H1 (cell line): ENCODE measurements around the gene HLA-DPA1. TPM values are rescaled to one million over a fixed set of nuclear protein-coding genes. Genes with fewer than 3 reads are reported as not detected.

Experiments used
- CTCF ChIA-PET: fragments of 300-600 bp; sonication (Branson Sonifier 250); formaldehyde crosslinking; loops from one replicate; lab custom pipeline; 2021; ENCODE audit not compliant: partially characterized antibody; lab: Charles Lee
- POLR2A ChIA-PET: fragments of 300-600 bp; sonication (Branson Sonifier 250); formaldehyde crosslinking; loops from one replicate; lab custom pipeline; 2021; ENCODE audit warnings: inconsistent platforms; ENCODE audit not compliant: partially characterized antibody; lab: Charles Lee
- DNase-seq, 2 experiments: peaks; one replicate each; pipeline versions ENCODE4 v3.0.0 to v3.0.0-alpha.2; 2010 to 2022; ENCODE audit warnings: low spot score in 2 of 2, low read depth in 1 of 2, mixed read lengths in 1 of 2
- FAIRE-seq: peaks from 2 replicates; lab custom pipeline; 2011; peaks lifted over from hg19 to GRCh38; lab: Jason Lieb, UNC
- H2AFZ ChIP-seq: 2 replicates; pipeline ENCODE4 v1.8.1; 2012; ENCODE audit warnings: low read length, inconsistent platforms
- H2AK5ac ChIP-seq: 2 replicates; pipeline ENCODE4 v1.6.1; 2013; ENCODE audit warnings: low read depth, low read length
- H2BK120ac ChIP-seq: replicated peaks from 2 replicates; pipeline ENCODE3; 2013; ENCODE audit warnings: low read depth, low read length, inconsistent platforms
- H2BK12ac ChIP-seq: 2 replicates; pipeline ENCODE4 v1.6.1; 2013; ENCODE audit warnings: low read depth, low read length
- H2BK15ac ChIP-seq: 2 replicates; pipeline ENCODE4 v1.6.1; 2013; ENCODE audit warnings: low read length
- H2BK20ac ChIP-seq: 2 replicates; pipeline ENCODE4 v1.6.1; 2013; ENCODE audit warnings: low read length
- H2BK5ac ChIP-seq: 2 replicates; pipeline ENCODE4 v1.6.1; 2013; ENCODE audit warnings: low read depth, low read length
- H3K14ac ChIP-seq: 2 replicates; pipeline ENCODE4 v1.6.1; 2013; ENCODE audit warnings: inconsistent platforms; ENCODE audit not compliant: insufficient read length
- H3K18ac ChIP-seq: 2 replicates; pipeline ENCODE4 v1.6.1; 2013; ENCODE audit warnings: low read length; ENCODE audit errors: extremely low read depth
- H3K23ac ChIP-seq: 2 replicates; pipeline ENCODE4 v1.6.1; 2013; ENCODE audit warnings: inconsistent platforms; ENCODE audit not compliant: insufficient read length
- H3K23me2 ChIP-seq: 2 replicates; pipeline ENCODE4 v1.6.1; 2013; ENCODE audit warnings: low read depth, low read length
- H3K27ac ChIP-seq: 2 replicates; pipeline ENCODE4 v1.6.1; 2011; ENCODE audit warnings: low read depth, low read length, inconsistent platforms
- H3K27me3 ChIP-seq, 4 experiments: replicated peaks in 1 of 4; 1 replicate in 1 of 4; 2 replicates in 3 of 4; pipeline versions ENCODE4 v1.6.1 to v1.8.1; 2011 to 2013; ENCODE audit warnings: low read length in 3 of 4, mild to moderate bottlenecking in 3 of 4, inconsistent platforms in 2 of 4, mixed read lengths in 2 of 4, moderate library complexity in 1 of 4; ENCODE audit not compliant: control insufficient read depth in 3 of 4, insufficient read depth in 3 of 4; ENCODE audit errors: extremely low read depth in 1 of 4
- H3K36me3 ChIP-seq, 4 experiments: 2 replicates each; pipeline versions ENCODE4 v1.6.1 to v1.8.1; 2011 to 2013; ENCODE audit warnings: mild to moderate bottlenecking in 4 of 4, low read length in 3 of 4, moderate library complexity in 2 of 4, control low read depth in 1 of 4, inconsistent platforms in 1 of 4; ENCODE audit not compliant: insufficient read depth in 4 of 4, control insufficient read depth in 2 of 4
- H3K4ac ChIP-seq: replicated peaks from 2 replicates; pipeline ENCODE3; 2013; ENCODE audit warnings: low read length, low read depth, mixed read lengths, inconsistent platforms; ENCODE audit not compliant: insufficient read length
- H3K4me1 ChIP-seq, 4 experiments: replicated peaks in 1 of 4; 1 replicate in 1 of 4; 2 replicates in 3 of 4; pipeline versions ENCODE4 v1.6.1 to v1.8.1; 2011 to 2013; ENCODE audit warnings: low read length in 3 of 4, inconsistent platforms in 2 of 4, mixed read lengths in 1 of 4; ENCODE audit not compliant: insufficient read depth in 4 of 4, control insufficient read depth in 3 of 4
- H3K4me2 ChIP-seq, 2 experiments: 2 replicates each; pipeline versions ENCODE4 v1.6.1 to v1.8.1; 2011 to 2013; ENCODE audit warnings: low read depth in 2 of 2, low read length in 2 of 2, control low read depth in 1 of 2, inconsistent platforms in 1 of 2, mild to moderate bottlenecking in 1 of 2; ENCODE audit not compliant: insufficient read depth in 1 of 2
- H3K4me3 ChIP-seq, 4 experiments: fragments of 200-600, 300-600 bp in 1 of 4; sonication (generic), shearing (Covaris generic), sonication (Bioruptor Twin) in 1 of 4; 2 replicates each; pipeline versions ENCODE4 v1.5.1 to v1.8.1; 2011 to 2016; ENCODE audit warnings: low read length in 4 of 4, low read depth in 3 of 4, control low read depth in 2 of 4, inconsistent platforms in 2 of 4, mild to moderate bottlenecking in 2 of 4, mixed read lengths in 1 of 4, moderate library complexity in 1 of 4; ENCODE audit not compliant: insufficient read depth in 2 of 4; ENCODE audit errors: extremely low read depth in 1 of 4
- H3K56ac ChIP-seq: replicated peaks from 2 replicates; pipeline ENCODE3; 2013; ENCODE audit warnings: low read depth, mild to moderate bottlenecking, mixed read lengths, low read length, inconsistent platforms; ENCODE audit not compliant: insufficient read length
- H3K79me1 ChIP-seq: 2 replicates; pipeline ENCODE4 v1.6.1; 2013; ENCODE audit warnings: low read depth, low read length, control low read depth
- H3K79me2 ChIP-seq, 2 experiments: 2 replicates each; pipeline versions ENCODE4 v1.6.1 to v1.8.1; 2012 to 2013; ENCODE audit warnings: low read length in 2 of 2, mild to moderate bottlenecking in 2 of 2, inconsistent platforms in 1 of 2; ENCODE audit not compliant: insufficient read depth in 2 of 2, control insufficient read depth in 1 of 2
- H3K9ac ChIP-seq, 4 experiments: replicated peaks in 1 of 4; 1 replicate in 1 of 4; 2 replicates in 3 of 4; pipeline versions ENCODE4 v1.6.1 to v1.8.1; 2011 to 2013; ENCODE audit warnings: low read depth in 3 of 4, low read length in 3 of 4, control low read depth in 2 of 4, mild to moderate bottlenecking in 2 of 4, moderate library complexity in 2 of 4, inconsistent platforms in 1 of 4; ENCODE audit errors: extremely low read depth in 1 of 4
- H3K9me3 ChIP-seq, 2 experiments: 2 replicates each; pipeline versions ENCODE4 v1.6.1 to v1.8.1; 2012 to 2013; ENCODE audit warnings: mild to moderate bottlenecking in 2 of 2, moderate library complexity in 2 of 2, control low read depth in 1 of 2, inconsistent platforms in 1 of 2, low read depth in 1 of 2, low read length in 1 of 2, mixed read lengths in 1 of 2; ENCODE audit not compliant: insufficient read depth in 2 of 2
- H4K20me1 ChIP-seq, 2 experiments: replicated peaks in 1 of 2; 2 replicates each; pipeline versions ENCODE3 to v1.8.1; 2011 to 2013; ENCODE audit warnings: inconsistent platforms in 2 of 2, low read length in 2 of 2, mild to moderate bottlenecking in 1 of 2; ENCODE audit not compliant: insufficient read depth in 2 of 2, control insufficient read depth in 1 of 2
- H4K5ac ChIP-seq: 2 replicates; pipeline ENCODE4 v1.6.1; 2013; ENCODE audit warnings: low read length, low read depth, mixed read lengths, inconsistent platforms; ENCODE audit not compliant: insufficient read length
- H4K8ac ChIP-seq: 2 replicates; pipeline ENCODE4 v1.8.0; 2013; ENCODE audit warnings: mild to moderate bottlenecking, moderate library complexity, low read length, inconsistent platforms; ENCODE audit not compliant: insufficient read depth; ENCODE audit errors: extremely low read depth
- H4K91ac ChIP-seq: replicated peaks from 2 replicates; pipeline ENCODE3; 2013; ENCODE audit warnings: low read length, mixed read lengths, inconsistent platforms; ENCODE audit not compliant: insufficient read length
- CBX5 ChIP-seq: fragments of 300-800, 300-1000 bp; sonication (generic); IDR thresholded peaks from 2 replicates; pipeline ENCODE4 v1.7.1; 2016; ENCODE audit warnings: antibody characterized with exemption, low read length, low read depth
- CTCF ChIP-seq, 3 experiments: IDR thresholded peaks; 1 replicate in 2 of 3; 2 replicates in 1 of 3; pipeline versions ENCODE4 v1.5.1 to v1.6.1; 2011; ENCODE audit warnings: low read length in 3 of 3, mild to moderate bottlenecking in 3 of 3, inconsistent platforms in 2 of 3, low read depth in 1 of 3, moderate library complexity in 1 of 3; ENCODE audit not compliant: insufficient read depth in 1 of 3; ENCODE audit errors: control extremely low read depth in 1 of 3
- JUND ChIP-seq: IDR thresholded peaks from 2 replicates; pipeline ENCODE4 v1.6.1; 2011; ENCODE audit warnings: mild to moderate bottlenecking, improper control_type of control experiment, low read length
- NANOG ChIP-seq: IDR thresholded peaks from 2 replicates; pipeline ENCODE4 v1.6.1; 2011; ENCODE audit warnings: low read length, low read depth, mild to moderate bottlenecking, inconsistent platforms; ENCODE audit not compliant: insufficient read depth, poor library complexity, severe bottlenecking
- PHF8 ChIP-seq: fragments of 200-600 bp; sonication (generic); conservative IDR thresholded peaks from 2 replicates; pipeline ENCODE4 v1.7.1; 2012; ENCODE audit warnings: low read depth, mild to moderate bottlenecking, inconsistent platforms, low read length, moderate library complexity
- SIRT6 ChIP-seq: IDR thresholded peaks from one replicate; pipeline ENCODE4 v1.7.1; 2012; ENCODE audit warnings: low read length, inconsistent platforms
- SP2 ChIP-seq: IDR thresholded peaks from 2 replicates; pipeline ENCODE4 v1.6.1; 2012; ENCODE audit warnings: mild to moderate bottlenecking, low read length, inconsistent platforms
- TAF1 ChIP-seq: IDR thresholded peaks from 2 replicates; pipeline ENCODE4 v1.6.1; 2011; ENCODE audit warnings: mild to moderate bottlenecking, low read depth, low read length
- TAF7 ChIP-seq: optimal IDR thresholded peaks from 2 replicates; pipeline ENCODE3; 2011; ENCODE audit warnings: low read depth, mild to moderate bottlenecking, inconsistent platforms, low read length, moderate library complexity, borderline replicate concordance
- TBP ChIP-seq: IDR thresholded peaks from 2 replicates; pipeline ENCODE4 v1.6.1; 2011; ENCODE audit warnings: low read depth, low read length, improper control_type of control experiment
- TCF12 ChIP-seq: IDR thresholded peaks from 2 replicates; pipeline ENCODE4 v1.6.1; 2011; ENCODE audit warnings: low read depth, mild to moderate bottlenecking, low read length
- polyA plus RNA-seq, 7 experiments: library from polyadenylated mRNA; depleted of rRNA in 3 of 7; stranded (reverse) in 5 of 7; unstranded in 2 of 7; fragments of >200 nt in 5 of 7; fragments of 200-250 nt in 2 of 7; gene quantifications; 1 replicate in 5 of 7; 2 replicates in 1 of 7; 4 replicates in 1 of 7; pipeline versions ENCODE4 v1.2.1 to v1.2.3, GENCODE V29; 2011 to 2013; ENCODE audit warnings: missing spikeins in 2 of 7, mixed read lengths in 2 of 7
- total RNA-seq: library from RNA; stranded (reverse); fragmentation: NEBNext Ultra II Directional; extraction: Animal tissue kit (Norgen Biotek cat#: 25700); gene quantifications from 2 replicates; pipeline ENCODE4 v1.2.1, GENCODE V29; 2021

HLA-DPA1 gene
- total and polyA plus RNA-seq, 2 of the 8 experiments (the other 6 are each of a cell fraction or from before 2014, with no cell fraction given), result 6.2 to 13.1 TPM

GRCh38 chr6:33052627-33053026 is 20.8 kb downstream of the HLA-DPA1 start:
- H2BK5ac ChIP-seq, result no peak overlapping the region
- no peaks in the 10 kb centered on the region for H3K27me3 ChIP-seq
- no peak overlapping the region for H3K4me2 ChIP-seq
- TF ChIP-seq SP2, result no peak
- no peak for TF ChIP-seq PHF8
- no peak for TF ChIP-seq TBP
- no peak for TF ChIP-seq TAF1
- TF ChIP-seq CTCF (IDR thresholded peaks at IDR 0.05; ENCODE audit: control extremely low read depth in 1 of 3, insufficient read depth in 1 of 3, low read depth in 1 of 3, low read length in 3 of 3), result no peak
- TF ChIP-seq JUND, result no peak
- TF ChIP-seq TCF12, result no peak
- no peak for TF ChIP-seq CBX5
- no peak for TF ChIP-seq TAF7
- no peak for TF ChIP-seq SIRT6
- TF ChIP-seq NANOG, result no peak
- H3K36me3 ChIP-seq, result no peaks in the 10 kb centered on the region
- no peak overlapping the region for H3K9ac ChIP-seq
- H2BK15ac ChIP-seq, result no peak overlapping the region
- H3K4ac ChIP-seq, result peak overlapping the region; percentile 38
- no peaks in the 10 kb centered on the region for H4K20me1 ChIP-seq
- no peak overlapping the region for H2AFZ ChIP-seq
- no peak for DNase-seq
- H3K4me1 ChIP-seq, result peaks cover 6 to 8% (median 6%) of the 10 kb centered on the region in 4 experiments; a peak in 4 of 7 replicates
- no peak for FAIRE-seq
- H2BK12ac ChIP-seq, result no peak overlapping the region
- no peak overlapping the region for H4K5ac ChIP-seq
- no peaks in the 10 kb centered on the region for H3K79me1 ChIP-seq
- H3K23me2 ChIP-seq, result no peaks in the 10 kb centered on the region
- H2BK120ac ChIP-seq, result no peak overlapping the region
- no peak overlapping the region for H2AK5ac ChIP-seq
- no peak overlapping the region for H3K23ac ChIP-seq
- H2BK20ac ChIP-seq, result no peak overlapping the region
- no peak overlapping the region for H4K91ac ChIP-seq
- no peak overlapping the region for H3K27ac ChIP-seq
- H3K79me2 ChIP-seq, result no peaks in the 10 kb centered on the region
- H3K14ac ChIP-seq, result no peak overlapping the region
- no peak overlapping the region for H3K56ac ChIP-seq
- ChIA-PET POLR2A (interaction anchor here (1.9 kb wide), 1 partner anchor 64 kb away, joined by 6 read pairs; no protein-coding TSS in a partner anchor), CTCF (interaction anchor here (1.0 to 6.4 kb wide), 6 partner anchors 12 to 34 kb away, joined by 3 to 38 read pairs (median 4); partner anchors contain the start of genes HLA-DPA1 and HLA-DPB1)
- no peak overlapping the region for H3K18ac ChIP-seq
- H3K9me3 ChIP-seq, result peaks cover 0 to 8% of the 10 kb centered on the region in 2 experiments; a peak in 2 of 4 replicates
- peak overlapping the region in 1 of 4 experiments; percentile 21; a peak in 1 of 8 replicates for H3K4me3 ChIP-seq
- H4K8ac ChIP-seq, result no peak overlapping the region
